MM.1S (cell line): ENCODE data around the gene TRPM2.

ENCODE experiments used
- DNase-seq: peaks from one replicate; pipeline ENCODE4 v3.0.0-alpha.2; 2015
- H2AFZ ChIP-seq: fragments of 300-600 bp; sonication (generic); 2 replicates; pipeline ENCODE4 v1.6.0; 2016; ENCODE audit warnings: antibody characterized with exemption, low read length
- H3F3A ChIP-seq: fragments of 300-600 bp; sonication (generic); 2 replicates; pipeline ENCODE4 v1.6.1; 2016; ENCODE audit warnings: mild to moderate bottlenecking, antibody characterized with exemption, low read length, moderate library complexity, mixed read lengths; ENCODE audit not compliant: insufficient read depth
- H3K27ac ChIP-seq: fragments of 300-600 bp; sonication (generic); 2 replicates; pipeline ENCODE4 v1.5.1; 2016; ENCODE audit warnings: mild to moderate bottlenecking, low read length
- H3K27me3 ChIP-seq: fragments of 300-600 bp; sonication (generic); replicated peaks from 2 replicates; pipeline ENCODE4 v1.6.0; 2016; ENCODE audit warnings: low read length; ENCODE audit not compliant: insufficient read depth
- H3K36me3 ChIP-seq: fragments of 300-600 bp; sonication (generic); replicated peaks from 2 replicates; pipeline ENCODE4 v1.6.1; 2016; ENCODE audit warnings: mild to moderate bottlenecking, low read length, mixed read lengths; ENCODE audit not compliant: insufficient read depth
- H3K4me1 ChIP-seq: fragments of 300-600 bp; sonication (generic); 2 replicates; pipeline ENCODE4 v1.6.1; 2016; ENCODE audit warnings: low read length, mixed read lengths
- H3K4me2 ChIP-seq: fragments of 300-600 bp; sonication (generic); 2 replicates; pipeline ENCODE4 v1.6.0; 2016; ENCODE audit warnings: low read depth, low read length
- H3K4me3 ChIP-seq: fragments of 300-600 bp; sonication (generic); 2 replicates; pipeline ENCODE4 v1.5.1; 2016; ENCODE audit warnings: low read length, mixed read lengths
- H3K79me2 ChIP-seq: fragments of 300-600 bp; sonication (generic); 2 replicates; pipeline ENCODE4 v1.6.1; 2016; ENCODE audit warnings: mixed run types, low read length, mixed read lengths
- H3K9ac ChIP-seq: fragments of 300-600 bp; sonication (generic); 2 replicates; pipeline ENCODE4 v1.6.1; 2016; ENCODE audit warnings: low read length, mixed read lengths
- H3K9me2 ChIP-seq: fragments of 300-600 bp; sonication (generic); replicated peaks from 2 replicates; pipeline ENCODE4 v1.6.1; 2016; ENCODE audit warnings: mild to moderate bottlenecking, low read length, mixed read lengths; ENCODE audit not compliant: insufficient read depth
- H3K9me3 ChIP-seq: fragments of 300-600 bp; sonication (generic); replicated peaks from 2 replicates; pipeline ENCODE4 v1.6.1; 2016; ENCODE audit warnings: mild to moderate bottlenecking, low read length, mixed read lengths; ENCODE audit not compliant: insufficient read depth
- H4K20me1 ChIP-seq: fragments of 300-600 bp; sonication (generic); 2 replicates; pipeline ENCODE4 v1.6.1; 2016; ENCODE audit warnings: mild to moderate bottlenecking, low read length, moderate library complexity, mixed read lengths; ENCODE audit not compliant: insufficient read depth
- EZH2 ChIP-seq: fragments of 300-600 bp; sonication (generic); optimal IDR thresholded peaks from 2 replicates; pipeline ENCODE3; 2017; ENCODE audit warnings: low read depth, mild to moderate bottlenecking, antibody characterized with exemption, low read length, mixed read lengths
- EZH2phosphoT487 ChIP-seq: fragments of 300-600 bp; sonication (generic); IDR thresholded peaks from 2 replicates; pipeline ENCODE4 v1.6.1; 2018; ENCODE audit warnings: antibody characterized with exemption, low read length
- TF ChIP-seq, protein P1 (sequence below): fragments of 300-600 bp; sonication (generic); IDR thresholded peaks from 2 replicates; pipeline ENCODE4 v1.5.1; 2016; ENCODE audit warnings: antibody characterized with exemption, low read length, mixed read lengths

Gene TRPM2

DNA sequence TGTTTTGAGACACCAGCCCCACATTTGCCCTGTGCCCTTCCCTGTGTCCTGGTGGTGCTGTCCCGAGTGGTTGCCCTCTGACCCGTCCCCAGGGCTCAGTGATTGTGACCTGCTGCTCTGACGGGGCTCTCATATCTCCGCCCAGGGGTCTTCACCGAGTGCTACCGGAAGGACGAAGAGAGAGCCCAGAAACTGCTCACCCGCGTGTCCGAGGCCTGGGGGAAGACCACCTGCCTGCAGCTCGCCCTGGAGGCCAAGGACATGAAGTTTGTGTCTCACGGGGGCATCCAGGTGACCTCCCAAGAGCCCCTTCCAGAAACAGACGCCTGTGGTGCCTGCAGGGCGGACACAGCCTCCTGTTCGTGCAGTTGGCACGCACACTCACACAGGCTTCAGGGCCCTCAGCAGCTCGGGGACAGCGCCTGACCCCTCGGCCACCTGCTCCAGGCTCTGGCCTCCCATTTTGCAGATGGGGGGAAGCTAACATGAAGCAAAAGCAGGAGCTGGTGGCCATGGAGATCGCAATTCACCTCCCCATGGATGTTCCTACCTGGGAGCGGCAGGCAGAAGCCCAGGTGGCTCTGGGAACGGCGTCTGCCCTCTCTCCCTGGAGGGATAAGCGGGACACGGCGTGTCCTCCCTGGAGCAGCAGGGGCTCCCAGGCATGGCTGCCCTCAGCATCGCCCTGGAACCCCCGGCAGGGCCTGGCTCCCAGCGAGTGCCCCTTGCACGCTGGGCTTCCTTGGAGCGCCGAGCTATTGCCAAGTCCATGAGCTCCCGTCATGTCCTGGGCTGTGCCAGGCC, 45.9 kb downstream of the TRPM2 start:
- Histone ChIP-seq H3K36me3 (no peaks in the 10 kb centered on the region), H2AFZ (no peak overlapping the region), H3K4me2 (no peak overlapping the region), H4K20me1 (no peaks in the 10 kb centered on the region), H3K4me1 (no peaks in the 10 kb centered on the region), H3K27ac (no peak overlapping the region), H3K4me3 (no peak overlapping the region), H3K9ac (no peak overlapping the region), H3K9me2 (no peaks in the 10 kb centered on the region), H3K9me3 (no peaks in the 10 kb centered on the region), H3K27me3 (peaks cover 71% of the 10 kb centered on the region), H3K79me2 (no peaks in the 10 kb centered on the region), H3F3A (no peaks in the 10 kb centered on the region)
- TF ChIP-seq, protein P1, sequence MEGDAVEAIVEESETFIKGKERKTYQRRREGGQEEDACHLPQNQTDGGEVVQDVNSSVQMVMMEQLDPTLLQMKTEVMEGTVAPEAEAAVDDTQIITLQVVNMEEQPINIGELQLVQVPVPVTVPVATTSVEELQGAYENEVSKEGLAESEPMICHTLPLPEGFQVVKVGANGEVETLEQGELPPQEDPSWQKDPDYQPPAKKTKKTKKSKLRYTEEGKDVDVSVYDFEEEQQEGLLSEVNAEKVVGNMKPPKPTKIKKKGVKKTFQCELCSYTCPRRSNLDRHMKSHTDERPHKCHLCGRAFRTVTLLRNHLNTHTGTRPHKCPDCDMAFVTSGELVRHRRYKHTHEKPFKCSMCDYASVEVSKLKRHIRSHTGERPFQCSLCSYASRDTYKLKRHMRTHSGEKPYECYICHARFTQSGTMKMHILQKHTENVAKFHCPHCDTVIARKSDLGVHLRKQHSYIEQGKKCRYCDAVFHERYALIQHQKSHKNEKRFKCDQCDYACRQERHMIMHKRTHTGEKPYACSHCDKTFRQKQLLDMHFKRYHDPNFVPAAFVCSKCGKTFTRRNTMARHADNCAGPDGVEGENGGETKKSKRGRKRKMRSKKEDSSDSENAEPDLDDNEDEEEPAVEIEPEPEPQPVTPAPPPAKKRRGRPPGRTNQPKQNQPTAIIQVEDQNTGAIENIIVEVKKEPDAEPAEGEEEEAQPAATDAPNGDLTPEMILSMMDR = no peak
- no peak for TF ChIP-seq EZH2
- no peak for DNase-seq

DNA sequence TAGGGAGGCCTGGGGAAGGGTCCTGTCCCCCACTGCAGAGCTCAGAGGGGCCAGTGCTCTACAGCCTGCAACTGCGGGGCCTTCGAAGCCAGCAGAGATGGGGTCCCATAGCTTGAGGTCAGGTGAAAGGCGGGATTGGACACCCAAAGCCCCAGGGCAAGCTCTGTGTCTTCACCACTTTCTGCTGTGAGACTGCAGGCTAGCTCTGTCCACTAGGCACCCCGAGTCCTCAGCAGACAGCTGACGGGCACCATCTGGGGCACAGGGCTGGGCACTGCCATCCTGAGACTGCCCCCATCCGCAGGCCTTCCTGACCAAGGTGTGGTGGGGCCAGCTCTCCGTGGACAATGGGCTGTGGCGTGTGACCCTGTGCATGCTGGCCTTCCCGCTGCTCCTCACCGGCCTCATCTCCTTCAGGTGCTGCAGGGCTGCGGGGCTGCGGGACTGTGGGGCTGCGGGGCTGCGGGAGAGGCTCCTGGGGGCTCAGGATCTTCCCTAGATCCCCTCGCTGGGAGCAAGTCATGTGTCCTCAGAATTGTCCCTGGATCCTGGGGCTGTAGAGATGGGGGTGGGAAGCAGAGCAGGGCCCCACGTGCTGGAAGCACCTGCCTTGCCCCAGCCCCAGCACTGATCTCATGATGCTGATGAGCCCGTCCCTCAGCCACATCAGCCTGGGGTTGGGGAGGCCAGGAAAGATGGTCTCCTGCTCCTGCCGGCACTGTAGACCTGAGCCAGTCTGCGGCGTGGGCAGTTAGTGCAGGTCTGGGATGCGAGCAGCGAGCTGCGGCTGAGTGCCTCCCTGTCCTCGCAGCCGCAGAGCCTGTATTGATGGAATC, 46.8 kb downstream of the TRPM2 start:
- H3K9ac ChIP-seq = no peak overlapping the region
- H2AFZ ChIP-seq = no peak overlapping the region
- no peaks in the 10 kb centered on the region for H3K9me3 ChIP-seq
- no peaks in the 10 kb centered on the region for H3K36me3 ChIP-seq
- H3K27me3 ChIP-seq = peaks cover 67% of the 10 kb centered on the region
- DNase-seq = no peak
- no peaks in the 10 kb centered on the region for H3F3A ChIP-seq
- H3K9me2 ChIP-seq = no peaks in the 10 kb centered on the region
- no peaks in the 10 kb centered on the region for H3K4me1 ChIP-seq
- H3K27ac ChIP-seq = no peak overlapping the region
- no peaks in the 10 kb centered on the region for H4K20me1 ChIP-seq
- TF ChIP-seq EZH2phosphoT487 = no peak
- TF ChIP-seq EZH2 = no peak
- TF ChIP-seq, protein P1 = no peak
- H3K79me2 ChIP-seq = no peaks in the 10 kb centered on the region
- no peak overlapping the region for H3K4me2 ChIP-seq
- H3K4me3 ChIP-seq = no peak overlapping the region

DNA sequence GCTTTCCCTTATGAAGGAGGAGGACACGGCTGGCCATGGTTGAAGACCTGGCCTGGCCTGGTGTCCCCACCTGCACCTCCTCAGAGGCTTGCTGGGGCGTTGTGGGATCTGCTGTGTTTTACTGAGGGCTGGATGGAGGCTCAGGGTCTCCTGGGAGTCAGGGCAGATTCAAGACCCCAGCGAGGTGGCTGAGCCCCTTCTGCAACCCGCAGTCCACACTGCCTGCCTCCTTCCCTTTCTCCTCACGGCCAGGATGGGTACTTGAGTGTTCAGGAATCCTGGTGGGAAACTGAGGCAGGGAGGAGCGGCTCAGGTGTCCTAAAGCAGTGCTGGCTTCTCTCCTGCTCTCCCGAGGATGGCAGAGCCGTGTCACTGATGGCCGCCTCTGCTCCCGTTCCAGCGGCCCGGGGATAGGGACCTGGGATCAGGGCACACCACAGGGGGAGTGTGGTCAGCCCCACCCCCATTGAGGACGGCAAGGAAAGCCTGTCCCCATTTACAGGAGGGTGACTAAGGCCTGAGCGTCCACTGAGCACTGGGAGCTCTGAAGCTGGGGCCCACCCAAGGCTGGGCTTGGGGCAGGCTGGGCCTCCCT, 47.5 kb downstream of the TRPM2 start:
- Histone ChIP-seq H3K36me3 (no peaks in the 10 kb centered on the region), H3K4me1 (no peaks in the 10 kb centered on the region), H3K27me3 (peaks cover 70% of the 10 kb centered on the region), H4K20me1 (no peaks in the 10 kb centered on the region), H2AFZ (no peak overlapping the region), H3K79me2 (no peaks in the 10 kb centered on the region), H3K9me3 (no peaks in the 10 kb centered on the region), H3K4me3 (no peak overlapping the region), H3K4me2 (no peak overlapping the region), H3K9me2 (no peaks in the 10 kb centered on the region), H3K27ac (no peak overlapping the region), H3F3A (no peaks in the 10 kb centered on the region), H3K9ac (no peak overlapping the region)
- no peak for DNase-seq
- TF ChIP-seq, protein P1 = no peak
- TF ChIP-seq EZH2phosphoT487 (no peak), EZH2 (no peak)
